Measurements from ENCODE around the gene PKM.

DNA sequence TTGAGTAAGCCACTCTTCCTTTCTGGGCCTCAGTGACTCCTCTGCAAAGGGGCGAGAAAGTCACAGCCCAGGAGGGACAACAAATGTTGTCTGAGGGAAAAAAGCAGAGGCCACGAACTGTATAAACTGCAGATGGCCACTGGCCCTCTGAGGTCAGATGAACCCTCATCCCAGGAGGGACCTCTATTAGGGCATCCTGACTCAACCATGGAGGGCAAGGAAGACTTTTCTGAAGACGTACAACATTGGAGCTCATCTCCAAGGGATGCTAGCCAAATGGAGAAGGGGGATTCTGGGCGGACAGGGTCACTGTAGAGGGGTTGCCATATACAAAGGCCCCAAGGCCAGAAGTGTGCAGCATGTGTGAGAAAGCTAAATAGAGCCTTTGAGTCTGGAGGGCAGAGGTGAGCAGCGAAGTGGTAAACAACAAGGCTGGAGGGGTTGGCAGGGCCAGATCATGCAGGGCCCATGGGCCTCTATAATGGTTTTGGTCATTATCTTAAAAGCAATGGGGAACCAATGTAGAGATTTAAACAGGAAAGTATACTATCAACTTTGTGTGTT is 50.1 kb downstream of the PKM start:
- TF ChIP-seq POLR2A (IDR thresholded peaks at IDR 0.05; ENCODE audit: low read depth, low read length) (no peak), POLR2AphosphoS5 (IDR thresholded peaks at IDR 0.05; ENCODE audit: low read depth, low read length) (no peak), TAF1 (IDR thresholded peaks at IDR 0.05; ENCODE audit: low read depth, low read length) (no peak), SPI1 (IDR thresholded peaks at IDR 0.05; ENCODE audit: low read depth, low read length) (no peak)
